Mammary epithelial cell (primary cell): ENCODE data around the gene COL13A1.

Experiments used
- CTCF ChIP-seq, 2 donors: IDR thresholded peaks in 1 of 2; conservative IDR thresholded peaks in 1 of 2; 2 replicates each; pipeline ENCODE4 v1.5.1; 2011 to 2012; ENCODE audit warnings: inconsistent platforms in 2 of 2, low read length in 2 of 2, mild to moderate bottlenecking in 2 of 2, control low read depth in 1 of 2, low read depth in 1 of 2; ENCODE audit not compliant: insufficient read depth in 1 of 2; ENCODE audit errors: extremely low read depth in 1 of 2
- EZH2 ChIP-seq: IDR thresholded peaks from 2 replicates; pipeline ENCODE4 v1.6.1; 2012; ENCODE audit warnings: low read length, inconsistent platforms, borderline replicate concordance

GRCh38 chr10:69845574-69846292, 44.0 kb downstream of the COL13A1 start:
- no peak for TF ChIP-seq CTCF (conservative IDR thresholded peaks at IDR 0.05 in 1 of 2, IDR thresholded peaks at IDR 0.05 in 1 of 2; ENCODE audit: extremely low read depth in 1 of 2, insufficient read depth in 1 of 2, low read depth in 1 of 2, low read length in 2 of 2)
- TF ChIP-seq EZH2: no peak
